GM21515 (cell line): Measurements from ENCODE around the gene HADHA.
A peak's percentile ranks its signal among the peaks of the same experiment; 100 is the strongest.

Source experiments
- ATAC-seq: cut with Tn5 transposase; IDR thresholded peaks from one replicate; pipeline ENCODE4 v1.9.1; 2021; ENCODE audit not compliant: unreplicated experiment

Gene HADHA

DNA sequence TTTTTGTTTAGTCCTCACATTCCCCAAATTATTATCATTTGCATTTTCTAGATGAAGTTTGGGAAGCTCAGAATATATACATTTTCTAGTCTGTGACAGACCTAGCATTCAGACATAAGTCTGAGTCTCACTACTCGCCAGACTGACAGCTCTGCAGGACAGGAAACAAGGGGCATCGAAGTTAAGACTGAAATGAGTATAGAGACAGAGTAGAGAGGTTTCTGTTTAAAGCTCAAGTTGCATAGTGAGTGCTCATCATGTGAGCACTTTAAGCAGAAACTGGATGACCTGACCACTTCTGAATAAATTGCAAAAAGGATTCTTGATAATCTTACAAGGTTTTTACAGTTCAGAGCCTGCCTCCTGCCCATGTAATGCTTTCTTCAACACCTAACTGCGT is 1.4 kb upstream of the HADHA start:
- peak; percentile 44 for ATAC-seq

DNA sequence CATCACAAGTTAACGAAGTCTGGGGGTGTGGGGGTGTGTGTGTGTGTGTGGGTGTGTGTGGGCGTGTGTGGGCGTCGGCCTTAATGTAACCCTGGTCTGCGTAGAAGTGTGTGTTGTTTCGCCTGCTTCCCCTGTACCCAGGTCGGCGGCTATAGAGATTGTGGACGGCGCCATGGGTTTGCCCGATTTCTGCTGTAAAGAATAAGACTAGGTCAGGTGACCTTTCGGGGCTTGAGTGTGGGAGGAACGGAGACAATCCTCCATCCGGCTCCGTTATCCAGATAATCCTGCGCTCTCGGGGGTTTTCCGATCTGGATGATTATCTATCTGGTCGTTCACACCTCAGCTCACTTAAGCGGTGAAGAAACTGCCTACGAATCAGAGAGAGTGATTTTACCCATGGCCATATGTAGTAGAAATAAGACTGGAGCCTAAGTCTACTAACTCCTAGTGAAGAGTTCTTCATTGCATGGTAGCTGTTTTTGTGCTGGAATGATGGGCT is 850 bp upstream of the HADHA start:
- peak; percentile 10 for ATAC-seq

DNA sequence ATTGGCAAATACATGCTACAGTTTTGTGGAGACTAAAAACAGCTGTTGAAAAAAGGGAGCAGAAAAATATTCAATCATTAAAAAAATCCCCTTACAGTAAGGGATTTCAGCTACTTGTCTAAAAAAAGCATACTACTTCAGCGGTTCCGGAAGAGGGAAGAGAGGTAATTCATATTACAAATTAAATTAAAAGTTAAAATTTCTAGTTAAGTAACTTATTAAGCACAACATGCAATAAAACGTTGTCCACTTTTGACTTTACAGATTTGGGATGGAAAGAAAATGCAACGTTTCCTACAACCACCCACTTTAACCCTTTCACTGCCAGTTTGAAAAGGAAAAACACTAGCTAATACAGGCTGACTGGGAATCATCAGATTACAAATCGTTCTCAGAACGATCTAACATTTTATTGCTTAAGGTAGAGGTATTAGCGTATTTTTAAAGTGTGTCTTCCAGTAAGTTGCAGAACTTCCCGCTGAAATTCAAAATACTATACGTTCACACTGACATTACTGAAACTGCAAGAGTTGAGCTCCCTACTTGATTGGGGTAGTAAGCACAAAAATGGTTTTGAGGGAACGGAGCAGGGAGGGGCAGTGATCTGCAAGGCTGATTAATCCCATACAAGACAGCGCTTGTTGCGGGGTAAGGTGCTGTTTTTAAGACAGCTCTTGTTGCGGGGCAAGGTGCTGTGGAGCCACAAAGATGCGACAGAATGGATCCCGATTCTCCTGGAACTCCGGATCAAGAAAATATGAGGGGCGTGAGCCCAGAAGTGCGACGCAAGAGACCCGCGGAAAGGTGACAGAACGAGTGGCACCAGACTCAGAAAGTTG is 743 bp downstream of the HADHA start:
- ATAC-seq, result no peak

DNA sequence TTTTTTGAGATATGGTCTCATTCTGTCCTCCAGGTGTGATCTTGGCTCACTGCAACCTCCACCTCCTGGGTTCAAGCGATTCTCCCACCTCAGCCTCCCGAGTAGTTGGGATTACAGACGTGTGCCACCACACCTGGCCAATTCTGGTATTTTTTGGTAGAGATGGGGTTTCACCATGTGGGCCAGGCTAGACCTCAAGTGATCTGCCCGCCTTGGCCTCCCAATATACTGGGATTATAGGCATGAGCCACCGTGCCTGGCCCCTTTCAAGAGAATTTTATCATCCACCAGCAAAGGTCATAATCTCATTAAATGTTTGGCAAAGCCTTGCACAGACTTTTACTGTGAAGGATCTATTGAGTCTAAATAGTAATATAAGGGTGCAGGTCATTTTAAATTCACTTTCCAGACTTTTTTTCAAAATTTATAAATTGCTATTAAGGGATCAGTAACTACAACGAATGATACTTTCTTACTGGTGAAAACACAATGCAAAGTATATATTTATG is 2.5 kb downstream of the HADHA start:
- ATAC-seq, result no peak

DNA sequence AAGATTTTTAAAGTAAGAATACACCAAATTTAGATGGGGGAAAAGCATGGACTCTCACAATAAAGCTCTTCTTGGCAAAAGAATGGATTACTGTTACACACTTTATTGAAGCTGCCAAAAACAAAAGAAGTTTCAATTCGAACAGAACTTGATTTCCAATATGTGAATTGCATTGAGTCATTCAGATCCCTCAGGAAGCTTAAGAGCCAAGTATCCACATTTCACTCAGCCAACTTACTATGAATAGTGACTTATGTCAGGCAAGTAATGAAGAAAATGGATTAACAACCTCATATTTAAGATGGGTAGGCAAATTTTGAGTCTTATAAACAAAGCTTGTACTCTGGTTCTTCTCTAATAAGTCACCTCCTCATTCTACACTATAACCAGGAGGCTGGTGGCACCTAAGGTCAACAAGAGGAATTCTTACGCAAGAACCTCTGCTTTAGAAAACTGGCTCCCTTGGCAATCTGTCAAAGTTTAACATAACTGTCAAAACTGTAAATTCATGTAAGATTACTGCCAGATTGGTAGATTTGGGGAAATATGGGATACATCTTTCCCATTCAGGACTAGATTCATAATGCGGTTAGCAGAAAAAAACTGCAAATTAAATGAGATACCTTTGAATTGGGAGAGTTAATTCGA is 6.0 kb downstream of the HADHA start:
- ATAC-seq, result no peak

DNA sequence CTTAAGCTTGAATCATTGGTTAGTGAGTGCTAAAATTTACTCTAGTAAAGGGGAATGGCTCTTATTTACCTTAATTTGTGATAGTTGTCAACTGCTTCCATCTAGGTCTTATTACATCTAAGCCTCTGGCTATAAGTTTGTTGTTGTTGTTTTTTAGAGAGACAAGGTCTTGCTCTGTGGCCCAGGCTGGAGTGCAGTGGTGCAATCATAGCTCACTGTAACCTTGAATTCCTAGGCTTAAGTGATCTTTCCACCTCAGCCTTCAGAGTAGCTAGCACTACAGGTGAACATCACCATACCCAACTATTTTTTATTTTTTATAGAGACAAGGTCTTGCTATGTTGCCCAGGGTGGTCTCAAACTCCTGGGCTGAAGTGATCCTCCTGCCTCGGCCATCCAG is 6.6 kb downstream of the HADHA start:
- ATAC-seq, result no peak

DNA sequence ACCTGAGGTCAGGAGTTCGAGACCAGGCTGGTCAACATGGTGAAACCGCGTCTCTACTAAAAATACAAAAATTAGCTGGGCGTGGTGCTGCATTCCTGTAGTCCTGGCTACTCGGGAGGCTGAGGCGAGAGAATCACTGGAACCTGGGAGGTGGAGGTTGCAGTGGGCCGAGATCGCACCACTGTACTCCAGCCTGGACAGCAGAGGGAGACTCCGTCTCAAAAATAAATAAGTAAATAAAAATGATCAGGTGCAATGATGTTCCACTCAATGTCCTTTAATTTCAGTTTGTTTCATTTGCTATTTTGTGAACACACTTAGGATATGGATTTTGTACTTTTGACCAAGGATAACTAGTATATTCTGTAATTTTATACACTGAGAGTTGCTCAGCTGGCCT is 9.3 kb downstream of the HADHA start:
- ATAC-seq, result no peak

DNA sequence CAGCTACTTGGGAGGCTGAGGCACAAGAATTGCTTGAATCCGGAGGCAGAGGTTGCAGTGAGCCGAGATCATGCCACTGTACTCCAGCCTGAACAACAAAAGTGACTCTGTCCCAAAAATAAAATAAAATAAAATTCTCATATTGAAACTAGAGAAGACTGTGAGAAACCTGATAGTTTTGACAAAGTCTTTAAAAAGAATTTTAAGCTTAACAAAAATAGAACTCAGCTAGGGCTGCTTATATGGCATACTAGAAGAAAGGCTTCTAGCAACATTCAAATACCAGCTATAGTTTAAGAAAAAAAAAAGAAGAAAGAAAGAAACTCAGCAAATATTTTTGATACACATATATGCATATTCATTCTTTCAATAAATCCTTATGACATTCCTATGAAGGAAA is 13.6 kb downstream of the HADHA start:
- ATAC-seq, result no peak

DNA sequence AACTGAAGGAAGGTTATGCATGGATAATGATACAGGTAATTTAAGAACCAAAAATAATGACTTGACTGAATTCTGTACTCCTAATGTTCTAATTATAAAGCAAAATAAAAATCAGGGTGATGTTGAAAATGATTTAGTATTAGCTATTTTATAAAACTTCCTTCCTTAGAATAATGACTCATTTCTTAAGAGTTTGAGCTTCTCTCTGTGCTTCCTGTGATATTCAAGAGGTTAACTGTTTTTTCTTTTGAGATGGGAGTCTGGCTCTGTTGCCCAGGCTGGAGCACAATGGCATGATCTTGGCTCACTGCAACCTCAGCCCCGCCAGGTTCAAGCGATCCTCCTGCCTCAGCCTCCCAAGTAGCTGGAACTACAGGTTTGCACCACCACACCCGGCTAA is 14.8 kb downstream of the HADHA start:
- no peak for ATAC-seq

DNA sequence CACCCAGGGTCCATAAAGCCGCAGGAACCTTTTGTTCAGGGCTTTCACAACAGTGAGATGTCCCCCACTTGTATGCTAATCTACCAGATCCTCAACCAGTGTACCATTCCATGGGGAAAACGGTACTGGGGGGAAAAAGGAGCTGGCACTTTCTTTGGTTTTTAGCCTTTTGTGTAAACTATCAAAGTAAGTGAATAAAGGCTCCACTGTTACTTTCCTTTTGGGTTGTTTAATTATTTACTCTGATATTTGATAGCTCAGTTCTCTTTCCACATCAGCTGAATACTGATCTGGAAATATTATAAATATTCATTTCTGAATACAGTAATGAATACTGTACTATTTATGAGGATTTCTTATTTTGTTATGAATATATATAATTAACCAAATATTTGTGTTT is 20.3 kb downstream of the HADHA start:
- no peak for ATAC-seq

DNA sequence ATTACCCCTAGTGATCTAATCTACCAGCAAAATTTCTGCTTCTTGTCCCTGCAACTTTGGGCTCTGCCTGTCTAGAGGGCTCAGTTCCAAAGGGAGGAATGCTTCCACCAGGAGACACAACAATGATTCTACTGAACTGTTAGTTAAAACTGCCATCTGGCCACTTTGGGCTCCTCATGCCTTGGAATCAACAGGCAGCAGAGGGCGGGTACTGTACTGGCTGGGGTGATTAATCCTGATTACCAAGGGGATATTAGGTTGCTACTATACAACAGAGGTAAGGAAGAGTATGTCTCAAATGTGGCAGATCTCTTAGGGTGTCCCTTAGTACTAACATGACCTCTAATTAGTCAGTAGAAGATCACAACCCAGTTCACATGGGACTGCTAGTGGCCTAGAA is 21.4 kb downstream of the HADHA start:
- no peak for ATAC-seq

DNA sequence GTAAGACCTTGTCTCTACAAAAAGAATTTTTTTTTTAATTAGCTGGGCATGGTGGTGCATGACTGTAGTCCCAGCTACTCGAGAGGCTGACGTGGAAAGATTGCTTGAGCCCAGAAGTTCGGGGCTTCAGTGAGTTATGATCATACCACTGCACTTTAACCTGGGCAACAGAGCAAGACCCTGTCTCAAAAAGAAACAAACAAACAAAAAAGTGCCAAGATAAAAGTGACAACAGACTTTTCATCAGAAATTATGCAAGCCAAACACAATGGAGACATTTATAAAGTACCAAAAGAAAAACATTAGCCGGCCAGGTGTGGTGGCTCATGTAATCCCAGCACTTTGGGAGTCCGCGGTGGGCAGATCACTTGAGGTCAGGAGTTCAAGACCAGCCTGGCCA is 26.7 kb downstream of the HADHA start:
- ATAC-seq, result no peak

DNA sequence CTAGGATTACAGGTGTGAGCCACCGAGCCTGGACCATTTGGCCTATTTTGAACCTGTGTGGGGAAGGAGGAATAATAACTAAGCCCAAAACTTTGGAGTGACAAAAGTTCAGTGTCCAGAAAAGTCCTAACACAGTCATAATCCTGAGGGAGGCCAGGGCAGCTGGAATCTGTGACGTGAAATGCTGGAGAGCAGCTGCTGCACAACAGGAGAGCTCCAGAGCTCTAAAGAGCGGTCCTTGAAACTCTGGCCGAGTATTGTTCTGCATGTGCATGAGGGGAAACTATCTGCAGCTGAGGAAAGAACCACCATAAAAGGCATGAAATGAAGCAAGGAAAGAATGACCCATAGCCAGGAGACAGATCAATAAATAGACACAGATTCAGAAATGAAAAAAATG is 27.8 kb downstream of the HADHA start:
- ATAC-seq, result no peak

DNA sequence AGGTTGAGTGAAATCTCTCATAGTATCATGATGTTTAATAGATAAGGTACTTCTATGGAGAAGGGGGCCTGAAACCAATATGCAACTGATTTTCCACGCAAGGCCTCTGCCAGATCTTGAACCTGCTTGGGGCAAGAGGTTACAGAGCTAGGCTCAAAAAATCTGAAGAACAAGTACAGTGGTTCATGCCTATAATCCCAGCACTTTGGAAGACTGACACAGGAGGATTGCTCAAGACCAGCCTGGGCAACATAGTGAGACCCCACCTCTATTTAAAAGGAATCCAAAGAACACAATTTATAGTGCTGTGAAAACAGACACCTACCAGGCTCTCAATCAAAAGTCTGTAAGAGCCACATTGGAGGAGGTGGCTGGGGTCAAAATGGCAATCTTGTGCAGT is 28.6 kb downstream of the HADHA start:
- no peak for ATAC-seq

DNA sequence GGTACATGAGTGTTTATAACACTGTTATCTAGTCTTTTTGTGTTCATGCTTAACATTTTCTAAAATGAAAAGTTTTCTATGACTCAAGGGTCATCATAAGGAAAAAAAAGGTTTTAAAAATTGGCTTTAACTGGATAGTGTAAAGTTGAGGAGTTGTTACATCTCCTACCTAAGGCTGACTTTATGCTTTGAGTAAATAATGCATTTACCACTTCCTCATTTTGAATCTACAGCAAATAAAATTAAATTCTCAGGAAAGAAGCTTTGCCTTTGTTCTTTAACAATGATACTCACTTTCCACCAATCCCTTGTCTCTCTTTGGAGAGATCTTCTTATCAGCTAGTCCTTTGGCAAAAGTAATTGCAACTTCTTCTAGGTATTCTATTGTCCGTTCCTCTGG is 29.7 kb downstream of the HADHA start:
- no peak for ATAC-seq

DNA sequence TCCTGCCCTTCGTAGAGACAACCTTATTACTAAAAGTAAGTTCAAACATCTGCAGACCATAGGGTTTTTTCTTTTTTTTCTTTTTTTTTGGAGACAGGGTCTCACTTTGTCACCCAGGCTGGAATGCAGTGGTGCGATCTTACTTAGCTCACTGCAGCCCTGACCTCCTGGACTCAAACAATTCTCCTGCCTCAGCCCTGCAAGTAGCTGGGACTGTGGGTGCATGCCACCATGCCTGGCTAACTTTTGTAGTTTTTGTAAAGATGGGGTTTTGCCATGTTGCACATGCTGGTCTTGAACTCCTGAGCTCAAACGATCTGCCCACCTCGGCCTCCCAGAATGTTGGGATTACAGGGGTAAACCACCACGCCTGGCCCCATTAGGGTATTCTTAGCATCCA is 32.4 kb downstream of the HADHA start:
- ATAC-seq, result no peak

DNA sequence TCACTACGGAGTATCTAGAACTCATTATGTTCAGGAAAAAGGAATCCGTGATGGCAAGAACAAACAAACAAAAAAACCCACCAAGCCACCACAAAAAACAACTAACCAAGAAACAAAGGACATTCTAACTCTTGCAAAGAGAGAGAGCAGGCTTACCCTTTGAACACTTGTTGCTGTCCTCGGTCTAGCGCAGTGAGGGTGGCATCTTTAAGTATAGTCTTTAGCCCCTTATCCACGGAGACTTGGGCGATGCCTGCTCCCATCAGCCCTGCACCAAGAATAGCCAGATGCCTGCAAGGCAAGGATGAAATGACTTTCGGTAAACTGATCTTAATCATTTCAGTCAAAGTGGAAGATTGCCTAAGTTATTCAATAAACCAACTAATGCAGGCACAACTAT is 40.5 kb downstream of the HADHA start:
- no peak for ATAC-seq

DNA sequence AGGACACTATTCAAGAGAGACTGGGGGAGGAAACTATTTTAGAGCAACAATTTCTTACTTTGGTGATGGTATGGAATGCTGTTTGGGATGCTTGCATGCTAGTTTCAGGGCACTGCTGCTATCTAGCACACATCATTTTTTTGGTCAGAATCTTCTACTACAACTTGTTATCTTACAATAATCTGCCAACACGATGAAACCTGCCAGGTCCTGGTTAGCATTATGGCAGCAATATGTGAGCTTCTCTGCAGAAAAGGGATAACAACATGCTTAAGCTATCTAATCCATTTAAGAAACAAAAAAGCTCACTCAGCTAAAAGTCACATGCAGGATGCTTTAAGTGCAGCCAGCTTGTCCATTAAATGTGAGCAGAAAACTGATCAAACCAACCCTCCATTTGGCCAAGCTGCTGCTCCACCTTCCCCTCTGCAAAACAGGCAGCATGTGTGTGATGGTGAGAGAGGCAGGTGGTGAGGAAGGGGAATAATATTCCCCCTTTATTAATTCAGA is 41.4 kb downstream of the HADHA start:
- no peak for ATAC-seq

DNA sequence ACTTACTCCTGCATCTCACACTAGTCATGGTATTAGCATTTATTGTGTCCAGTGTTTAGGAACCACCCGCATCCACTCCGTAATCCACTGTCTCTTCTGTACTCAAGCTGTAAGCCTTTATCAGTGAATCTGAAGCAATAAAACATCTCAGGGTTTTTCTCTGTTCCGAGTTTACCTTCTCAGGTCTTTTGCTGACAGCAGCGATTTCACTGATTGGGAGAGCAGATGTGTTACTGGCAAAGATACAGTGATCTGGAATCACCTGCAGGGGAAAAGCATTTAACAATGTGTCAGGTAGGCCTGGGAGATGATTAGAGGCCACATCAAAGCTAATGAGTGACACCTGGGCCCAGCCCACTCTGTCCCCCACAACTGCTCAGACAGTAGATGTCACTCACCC is 46.9 kb downstream of the HADHA start:
- ATAC-seq, result no peak

DNA sequence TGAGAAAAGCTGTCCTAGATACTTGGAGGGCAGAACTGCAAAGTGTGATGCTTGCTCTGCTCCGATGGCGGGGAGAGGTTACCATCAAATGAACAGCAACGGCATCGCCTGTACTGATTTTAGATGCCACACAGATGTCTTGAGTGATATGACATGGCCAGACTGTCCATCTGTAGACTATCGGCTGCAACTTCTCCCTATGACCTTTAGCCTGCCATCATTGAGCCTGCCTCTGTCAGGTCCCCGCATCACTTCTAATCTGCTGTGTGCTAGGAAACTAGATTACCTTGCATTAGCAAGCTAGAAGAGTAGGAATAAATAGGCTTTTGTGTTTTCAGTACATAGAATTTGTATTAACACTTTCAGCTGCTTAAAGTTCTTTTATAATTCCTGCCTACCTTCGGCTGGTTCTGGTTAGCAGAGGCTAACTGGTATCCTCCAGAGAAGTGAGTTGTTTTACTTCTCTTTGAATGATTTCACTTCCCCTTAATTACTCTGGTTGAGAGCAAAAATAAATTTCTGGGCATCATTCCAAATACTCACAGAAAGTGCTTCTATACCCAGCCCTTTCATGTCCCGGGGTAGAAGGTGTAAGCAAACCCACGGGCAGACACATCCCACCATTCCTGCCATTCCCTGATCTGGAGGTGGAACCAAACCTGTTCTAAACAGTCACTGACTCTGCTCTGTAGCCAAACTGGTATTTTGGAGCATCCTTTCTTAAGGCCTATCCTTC is 47.6 kb downstream of the HADHA start:
- ATAC-seq, result no peak
